Lung (tissue), 12 donors: ENCODE measurements around the gene MX1. TPM values are rescaled to one million over a fixed set of nuclear protein-coding genes. Genes with fewer than 3 reads are reported as not detected.

Experiments
- ATAC-seq: fragments of 200-7000 bp; cut with Tn5 transposase; one replicate; pipeline ENCODE4 v1.9.1; 2020; ENCODE audit warnings: moderate number of reproducible peaks; ENCODE audit not compliant: insufficient read depth, low FRiP score
- DNase-seq, 3 donors: peaks; one replicate each; pipeline ENCODE4 v3.0.0-alpha.2; 2013 to 2017
- H3K27ac ChIP-seq, 2 donors: one replicate each; pipeline ENCODE4 v1.5.1; 2013; ENCODE audit warnings: mild to moderate bottlenecking in 2 of 2, moderate library complexity in 2 of 2, control low read depth in 1 of 2, inconsistent platforms in 1 of 2, low read depth in 1 of 2, low read length in 1 of 2
- H3K27me3 ChIP-seq, 3 donors: one replicate each; pipeline ENCODE4 v1.5.1; 2013; ENCODE audit warnings: low read length in 2 of 3; ENCODE audit not compliant: control insufficient read depth in 3 of 3, insufficient read depth in 3 of 3
- H3K36me3 ChIP-seq, 4 donors: one replicate each; pipeline ENCODE4 v1.5.1; 2013; ENCODE audit warnings: low read length in 4 of 4, mild to moderate bottlenecking in 1 of 4, moderate library complexity in 1 of 4; ENCODE audit not compliant: control insufficient read depth in 4 of 4, insufficient read depth in 4 of 4
- H3K4me1 ChIP-seq, 5 donors: one replicate each; pipeline ENCODE4 v1.5.1; 2013; ENCODE audit warnings: low read length in 5 of 5, mild to moderate bottlenecking in 2 of 5, moderate library complexity in 1 of 5; ENCODE audit not compliant: control insufficient read depth in 5 of 5, insufficient read depth in 5 of 5
- H3K4me3 ChIP-seq: one replicate; pipeline ENCODE4 v1.5.1; 2013; ENCODE audit warnings: mild to moderate bottlenecking, control low read depth, moderate library complexity
- H3K9ac ChIP-seq, 2 donors: one replicate each; pipeline ENCODE4 v1.5.1; 2013; ENCODE audit warnings: low read length in 2 of 2, control low read depth in 1 of 2; ENCODE audit not compliant: insufficient read depth in 1 of 2
- H3K9me3 ChIP-seq, 4 donors: one replicate each; pipeline ENCODE4 v1.5.1; 2013; ENCODE audit warnings: low read length in 3 of 4, mild to moderate bottlenecking in 1 of 4, moderate library complexity in 1 of 4; ENCODE audit not compliant: control insufficient read depth in 4 of 4, insufficient read depth in 3 of 4
- CTCF ChIP-seq: IDR thresholded peaks from 2 replicates; pipeline ENCODE4 v1.5.1; 2012; ENCODE audit warnings: mild to moderate bottlenecking; ENCODE audit errors: control extremely low read depth, extremely low read depth
- WGBS, 2 donors: extraction: QIAGEN DNeasy Blood & Tissue Kit; methylation state at CpG; one replicate each; pipeline ENCODE4 v1.1.7; 2013; 5-methylcytosine and 5-hydroxymethylcytosine counted together
- polyA plus RNA-seq, 2 donors: library from polyadenylated mRNA; stranded (reverse); fragments of 200-250 nt; gene quantifications; one replicate each; pipeline ENCODE4 v1.2.1, GENCODE V29; 2013
- total RNA-seq, 2 donors: library from RNA; depleted of rRNA in 1 of 2; stranded (reverse); fragments of >200 nt in 1 of 2; gene quantifications; one replicate each; pipeline ENCODE4 v1.2.1, GENCODE V29; 2014 to 2021
- donor health status: control.
- donor health status: control.
- donor health status: Bipolar disorder and iron deficiency.
- donor health status: healthy.
- donor health status: DM: yes; HTN: yes; CAD: no.

The MX1 gene
- total and polyA plus RNA-seq, 4 donors, result 18.9 to 43.5 (median 31.3) TPM

DNA sequence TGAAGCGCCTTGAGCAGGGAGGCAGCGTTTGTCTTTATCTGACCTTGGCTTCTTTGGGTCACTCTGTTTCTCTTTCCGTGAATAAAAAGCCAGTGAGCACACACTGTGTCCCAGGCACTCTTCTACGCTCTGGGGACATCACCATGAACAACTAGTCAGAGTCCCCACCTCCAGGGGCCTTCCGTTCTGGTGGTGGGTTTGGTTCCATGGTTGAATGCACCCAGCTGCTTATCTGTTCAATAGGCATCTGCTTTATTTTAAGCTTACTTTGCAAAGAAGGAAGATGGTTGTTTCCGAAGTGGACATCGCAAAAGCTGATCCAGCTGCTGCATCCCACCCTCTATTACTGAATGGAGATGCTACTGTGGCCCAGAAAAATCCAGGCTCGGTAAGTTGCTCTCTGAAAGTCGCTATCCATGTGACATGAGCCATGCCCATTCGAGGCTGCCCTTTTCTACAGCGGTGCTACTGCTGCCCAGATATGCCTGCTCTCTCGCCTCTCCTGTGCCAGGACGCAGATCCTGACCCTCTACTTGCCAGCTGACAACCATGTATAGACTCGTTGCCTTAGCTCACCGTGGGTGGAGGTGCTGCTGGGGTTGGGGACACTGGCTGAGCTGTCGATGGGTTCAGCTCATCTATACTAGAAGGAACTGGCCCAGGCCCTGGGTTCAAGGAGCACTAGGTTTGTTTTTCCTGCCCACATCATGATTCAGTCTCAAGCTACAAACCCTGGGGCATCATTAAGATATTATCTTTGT is 5.9 kb downstream of the MX1 start:
- Histone ChIP-seq H3K9me3 (peaks cover 0 to 4% (median 0%) of the 10 kb centered on the region in 4 donors), H3K9ac (no peak overlapping the region), H3K4me3 (no peak overlapping the region), H3K4me1 (peaks cover 0 to 9% (median 0%) of the 10 kb centered on the region in 5 donors), H3K27me3 (peaks cover 0 to 8% (median 7%) of the 10 kb centered on the region in 3 donors), H3K27ac (no peak overlapping the region), H3K36me3 (peaks cover 1 to 40% (median 5%) of the 10 kb centered on the region in 4 donors)
- ATAC-seq (no peak), DNase-seq (no peak)
- TF ChIP-seq CTCF, result no peak
- 88 to 96% methylated on average over 16 of the region's 16 CpGs for WGBS, 2 donors

DNA sequence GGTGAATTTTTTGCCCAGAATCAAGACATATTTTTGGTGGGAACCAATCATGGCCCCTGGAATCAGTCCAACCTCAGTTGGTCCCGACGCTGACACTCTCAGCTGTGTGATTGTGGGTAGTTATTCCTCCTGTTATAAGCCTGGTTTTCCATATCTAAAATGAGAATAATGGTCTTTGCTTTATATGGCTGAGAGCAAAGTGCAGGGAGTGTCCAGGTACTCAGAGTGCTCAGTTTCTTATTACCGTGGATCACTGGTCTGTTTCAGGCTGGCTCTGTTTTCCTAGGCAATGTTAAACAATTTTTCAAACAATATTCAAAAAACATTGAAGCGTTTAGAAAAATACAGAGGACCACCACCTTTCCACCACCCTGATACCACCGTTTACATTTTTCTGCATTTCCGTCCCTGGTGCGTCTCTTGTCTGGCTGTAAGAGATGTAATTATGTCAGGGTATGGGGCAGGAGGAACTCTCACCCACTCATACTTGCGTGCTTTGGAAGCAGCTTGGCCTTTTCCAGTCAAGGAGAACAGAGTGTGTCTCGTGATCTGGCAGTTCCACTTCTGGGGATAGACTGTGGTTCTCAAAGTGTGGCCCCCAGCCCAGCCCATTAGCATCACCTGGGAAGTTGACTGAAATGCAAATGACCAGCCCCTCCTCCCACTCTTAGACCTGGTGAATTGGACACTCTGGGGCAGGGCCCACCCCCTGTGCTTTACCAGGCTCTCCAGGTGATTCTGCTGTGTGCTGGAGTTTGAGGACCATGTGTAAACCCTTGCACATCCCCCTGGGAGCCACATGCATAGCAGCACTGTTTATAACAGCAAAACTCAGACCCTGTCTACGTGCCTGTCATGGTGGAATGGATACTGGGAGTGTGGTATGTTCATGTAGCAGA is 6.8 kb downstream of the MX1 start:
- no peak for DNase-seq
- Histone ChIP-seq H3K36me3 (peaks cover 2 to 45% (median 5%) of the 10 kb centered on the region in 4 donors), H3K4me3 (no peak overlapping the region), H3K4me1 (peaks cover 0 to 4% (median 0%) of the 10 kb centered on the region in 5 donors), H3K27ac (no peak overlapping the region), H3K27me3 (peaks cover 0 to 6% (median 0%) of the 10 kb centered on the region in 3 donors), H3K9me3 (peaks cover 0 to 4% (median 0%) of the 10 kb centered on the region in 4 donors), H3K9ac (no peak overlapping the region)
- 77 to 95% methylated on average over 10 of the region's 10 CpGs for WGBS, 2 donors
- TF ChIP-seq CTCF, result no peak
- no peak for ATAC-seq

DNA sequence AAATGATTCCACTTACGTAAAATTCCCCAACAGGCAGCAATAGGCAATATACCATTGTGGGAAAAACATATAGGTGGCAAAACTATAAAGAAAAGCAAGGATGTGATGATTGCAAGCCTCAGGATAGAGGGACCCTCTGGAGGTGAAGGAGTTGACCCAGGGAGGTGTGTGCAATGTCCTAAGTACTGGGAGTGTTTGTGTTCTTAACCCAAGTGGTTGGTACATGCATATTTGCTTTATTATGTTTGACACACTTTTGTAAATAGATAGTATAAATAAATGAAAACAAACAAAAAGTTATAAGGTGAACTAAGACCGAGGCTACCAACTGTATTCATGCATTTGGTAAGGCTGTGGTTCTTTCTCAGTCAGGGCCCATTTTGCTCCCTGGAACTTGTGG is 7.5 kb downstream of the MX1 start:
- Histone ChIP-seq H3K9ac (no peak overlapping the region), H3K36me3 (peaks cover 2 to 44% (median 8%) of the 10 kb centered on the region in 4 donors)
- ATAC-seq, result no peak

More for the DNA sequence above, 7.5 kb downstream of the MX1 start:
- H3K27me3 ChIP-seq, result no peaks in the 10 kb centered on the region
- no peak overlapping the region for H3K4me3 ChIP-seq
- no peak for DNase-seq
- H3K4me1 ChIP-seq, result peaks cover 0 to 4% (median 0%) of the 10 kb centered on the region in 5 donors
- TF ChIP-seq CTCF, result no peak
- WGBS, 2 donors, result 84 to 85% methylated on average over 2 of the region's 2 CpGs
- H3K9me3 ChIP-seq, result peaks cover 0 to 4% (median 0%) of the 10 kb centered on the region in 4 donors
- no peak overlapping the region for H3K27ac ChIP-seq
